NCI-H526 (cell line): Measurements from ENCODE around the gene CFAP77.
A peak's percentile ranks its signal among the peaks of the same experiment; 100 is the strongest.

ENCODE experiments used
- DNase-seq, 2 experiments: peaks; one replicate each; lab custom pipeline; 2025; lab: John Stamatoyannopoulos, UW

CFAP77 gene

DNA sequence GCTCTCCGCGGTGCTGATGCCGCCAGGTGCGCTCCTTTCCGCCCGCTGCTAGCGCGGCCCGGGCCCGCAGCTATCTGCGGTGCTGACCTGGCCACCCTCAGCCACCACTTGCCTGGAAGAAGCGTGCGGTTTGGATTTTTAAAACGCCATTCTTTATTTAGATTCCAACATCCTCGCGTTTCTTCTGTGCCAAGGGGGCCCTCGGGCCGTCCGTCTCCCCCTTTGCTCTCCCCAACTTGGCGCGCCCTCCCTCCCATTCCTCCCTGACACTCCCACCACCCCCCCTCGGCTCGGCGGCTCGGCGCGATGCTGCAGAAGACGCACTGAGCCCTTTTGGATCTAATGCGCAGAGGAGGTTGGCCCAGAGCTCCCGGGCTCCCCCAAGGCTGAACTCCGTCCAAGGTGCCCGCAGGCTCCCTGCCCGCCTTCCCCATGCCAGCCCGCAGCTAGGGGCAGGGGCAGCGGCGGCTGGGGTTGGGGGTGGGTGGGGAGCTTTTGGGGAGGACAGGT, 172.3 kb downstream of the CFAP77 start, which contains the start of gene BARHL1:
Gene BARHL1 (plus strand): TSS at position 331 of the 510 bp plus-strand sequence. CDS start 192 bp downstream, outside the sequence.
- DNase-seq = peak in 1 of 2 experiments; percentile 61

DNA sequence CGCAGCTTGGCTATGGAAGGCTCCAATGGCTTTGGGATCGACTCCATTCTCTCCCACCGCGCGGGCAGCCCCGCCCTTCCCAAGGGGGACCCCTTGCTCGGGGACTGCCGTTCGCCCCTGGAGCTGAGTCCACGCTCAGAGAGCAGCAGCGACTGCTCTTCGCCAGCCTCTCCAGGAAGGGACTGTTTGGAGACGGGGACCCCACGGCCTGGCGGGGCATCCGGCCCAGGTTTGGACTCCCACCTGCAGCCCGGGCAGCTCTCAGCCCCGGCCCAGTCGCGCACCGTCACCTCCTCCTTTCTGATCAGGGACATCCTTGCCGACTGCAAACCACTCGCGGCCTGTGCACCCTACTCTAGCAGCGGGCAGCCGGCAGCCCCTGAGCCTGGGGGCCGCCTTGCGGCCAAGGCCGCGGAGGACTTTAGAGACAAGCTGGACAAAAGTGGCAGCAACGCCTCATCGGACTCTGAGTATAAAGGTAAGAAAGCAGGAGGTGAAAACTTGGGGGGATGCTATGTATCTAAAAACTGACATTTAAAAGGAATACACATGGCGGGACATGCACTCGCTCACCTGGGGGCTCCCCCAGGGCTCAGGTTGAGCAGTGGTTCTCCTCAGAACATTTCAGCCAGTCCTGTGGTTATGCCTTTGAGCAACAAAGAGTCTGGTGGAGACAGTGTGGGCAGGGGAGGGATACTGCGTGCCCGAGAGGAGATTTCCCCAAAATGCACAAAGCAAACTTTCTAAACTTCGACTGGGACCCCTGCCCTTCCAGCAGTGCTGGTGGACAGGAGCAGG, 173.0 kb downstream of the CFAP77 start:
- no peak for DNase-seq

DNA sequence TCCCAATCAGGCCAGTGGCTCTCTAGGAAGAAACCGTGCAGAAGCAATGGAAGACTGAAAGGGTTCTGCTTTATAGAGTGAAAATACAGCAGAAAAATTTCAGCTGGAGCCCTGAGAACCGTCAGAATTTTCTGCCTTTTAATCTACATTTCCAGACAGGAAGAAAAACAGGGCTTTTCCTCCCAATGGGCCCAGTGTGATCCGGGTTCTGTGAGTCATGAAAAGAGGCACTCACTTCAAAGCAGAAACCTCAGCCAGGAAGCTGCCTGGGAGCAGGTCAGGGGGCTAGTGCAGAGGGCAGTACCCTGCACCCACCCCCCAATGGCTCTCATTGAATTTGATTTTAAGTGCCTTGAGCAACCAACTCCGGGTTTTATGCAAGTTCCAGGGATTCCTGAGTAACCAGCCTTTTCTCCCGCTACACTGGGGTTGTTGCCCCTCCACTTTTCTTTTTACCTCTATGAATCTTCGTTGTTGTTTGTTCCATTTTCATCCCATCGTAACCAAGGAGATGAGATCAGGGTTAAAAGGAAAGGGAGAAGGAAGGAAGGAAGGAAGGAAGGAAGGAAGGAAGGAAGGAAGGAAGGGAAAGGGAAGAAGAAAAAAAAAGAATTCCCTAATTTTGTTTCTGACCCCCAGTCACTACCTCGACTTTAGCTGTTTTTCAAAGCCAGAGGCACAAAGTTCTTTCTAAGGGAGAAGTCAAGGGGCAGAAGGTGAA, 173.7 kb downstream of the CFAP77 start:
- DNase-seq = no peak

DNA sequence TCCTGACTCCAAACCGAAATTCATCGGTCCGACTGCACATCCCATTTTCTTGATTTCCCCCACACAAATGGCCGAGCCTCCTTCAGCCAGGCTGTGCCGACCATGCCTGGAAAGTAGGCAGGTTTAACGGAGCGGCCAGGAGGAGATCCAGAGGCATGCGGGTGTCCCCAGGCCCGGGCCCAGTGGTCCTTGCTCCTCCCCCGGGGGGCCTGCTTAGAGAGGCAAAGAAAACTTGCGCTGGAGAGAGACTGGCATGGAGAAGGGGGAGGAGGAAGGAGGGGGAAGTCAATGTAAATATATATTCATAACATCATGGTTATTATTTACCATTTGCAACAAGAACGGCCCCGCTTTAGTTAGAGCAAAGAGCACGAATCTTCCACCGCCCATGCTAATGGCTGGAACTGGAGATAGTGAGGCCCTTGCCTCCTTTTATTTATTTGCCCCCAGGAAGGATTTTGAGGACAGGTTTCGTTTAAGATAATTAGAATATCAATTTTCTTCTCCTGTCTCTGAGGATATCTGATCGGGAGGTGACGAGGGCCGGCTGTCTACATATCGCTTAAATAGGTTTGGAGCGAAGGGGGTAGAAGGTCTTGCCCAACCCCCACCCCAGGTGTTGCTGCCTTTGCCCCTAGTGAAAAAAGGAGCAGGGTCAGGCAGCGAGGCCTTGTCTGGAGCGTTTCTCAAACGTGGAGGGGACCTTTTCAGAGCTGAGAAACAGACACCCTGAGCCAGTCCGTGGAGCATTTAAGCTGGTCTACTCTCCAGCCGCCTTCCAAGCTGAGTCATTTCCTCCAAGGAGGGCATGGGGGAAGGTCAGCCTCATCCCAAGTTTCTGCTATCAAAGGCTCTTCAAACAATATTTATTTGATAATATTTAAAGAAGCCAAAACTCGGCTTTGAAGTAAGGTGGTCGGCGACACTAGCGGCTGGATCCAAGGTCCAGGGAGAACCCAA, 174.9 kb downstream of the CFAP77 start:
- no peak for DNase-seq

DNA sequence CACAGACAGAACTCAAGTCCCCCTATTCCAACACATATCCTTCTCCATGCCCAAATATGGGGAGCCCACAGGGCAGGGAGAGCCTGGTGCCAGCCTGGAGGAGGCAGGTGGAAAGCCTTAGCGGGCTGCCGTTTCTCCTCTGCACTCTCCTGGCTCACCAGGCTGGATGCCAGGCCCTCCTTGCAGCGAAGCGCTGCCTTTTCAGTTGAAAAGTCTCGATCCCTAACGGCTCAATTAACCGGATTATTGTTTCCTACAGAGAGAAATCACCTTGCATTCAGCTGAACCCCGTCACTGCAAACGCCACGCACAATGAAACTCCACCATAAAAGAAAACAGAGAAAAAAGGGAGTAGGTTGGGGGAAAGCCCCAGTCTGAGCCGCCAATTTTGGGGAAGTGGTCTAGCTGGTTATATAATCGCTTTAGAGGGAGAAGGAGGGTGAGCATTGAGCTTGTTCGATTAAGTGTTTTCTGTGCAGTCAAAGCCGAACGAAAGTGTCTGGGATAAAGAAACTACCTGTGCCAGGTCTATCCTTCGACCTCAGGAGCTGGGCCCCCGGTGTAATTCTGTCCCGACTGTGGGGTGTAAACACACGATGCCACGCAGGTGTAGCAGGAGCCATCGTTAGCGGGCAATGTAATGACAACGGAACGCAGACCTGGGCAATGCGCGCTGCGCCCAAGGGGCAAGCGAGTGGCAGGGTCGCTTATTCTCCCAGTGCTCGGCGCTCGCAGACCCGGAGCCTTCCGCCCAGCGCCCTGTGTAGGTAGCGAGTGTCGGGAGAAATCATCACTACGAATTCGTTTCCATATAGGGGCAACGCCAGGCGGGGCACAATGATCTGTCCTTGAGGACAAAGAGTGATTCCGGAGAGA, 176.2 kb downstream of the CFAP77 start:
- DNase-seq = no peak

DNA sequence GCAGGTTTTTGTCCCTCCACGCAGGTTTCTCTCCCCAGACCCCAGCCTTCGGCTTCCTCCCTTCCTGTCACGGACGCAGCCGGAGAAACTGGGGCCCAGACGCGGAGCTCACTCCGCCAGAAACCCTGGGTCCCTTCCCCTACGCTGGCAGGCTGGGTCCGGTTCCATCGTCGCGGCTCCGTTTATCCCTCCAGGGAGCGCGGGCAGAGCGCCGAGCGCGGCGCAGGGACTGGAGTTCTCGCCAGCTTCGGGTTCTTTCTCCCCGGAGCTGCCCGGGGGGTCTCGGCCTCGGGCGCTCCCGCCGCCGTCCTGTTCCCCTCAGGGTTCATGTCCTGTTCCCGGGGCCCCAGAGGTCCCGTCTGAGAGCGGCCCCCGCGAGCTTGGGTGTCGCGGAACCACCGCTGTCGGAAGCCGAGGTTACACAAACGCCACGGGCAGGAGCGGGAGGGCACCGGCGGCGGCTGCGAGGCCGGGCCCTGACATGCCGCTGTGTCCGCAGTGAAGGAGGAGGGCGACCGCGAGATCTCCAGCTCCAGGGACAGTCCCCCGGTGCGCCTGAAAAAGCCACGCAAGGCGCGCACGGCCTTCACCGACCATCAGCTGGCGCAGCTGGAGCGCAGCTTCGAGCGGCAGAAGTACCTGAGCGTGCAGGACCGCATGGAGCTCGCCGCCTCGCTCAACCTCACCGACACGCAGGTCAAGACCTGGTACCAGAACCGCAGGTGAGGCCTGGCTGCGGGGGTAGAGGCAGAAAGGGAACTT, 177.0 kb downstream of the CFAP77 start:
- no peak for DNase-seq

DNA sequence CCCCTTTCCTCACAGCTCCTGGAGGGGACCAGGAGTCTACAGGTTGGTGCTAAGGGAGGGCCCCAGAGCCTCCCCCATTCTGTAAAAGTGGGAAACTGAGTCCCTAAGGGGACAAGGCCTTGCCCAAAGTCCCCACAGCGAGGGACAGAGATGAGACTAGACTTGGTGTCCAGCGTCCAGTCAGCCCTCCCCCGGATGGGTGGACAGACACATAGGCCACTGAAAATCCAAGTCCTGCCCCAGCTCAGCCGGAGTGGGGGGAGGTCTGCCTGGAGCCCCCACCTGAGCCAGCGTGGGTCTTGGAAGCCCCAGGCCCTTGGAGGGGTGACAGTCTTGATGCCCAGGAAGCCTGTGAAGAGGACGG, 177.6 kb downstream of the CFAP77 start:
- no peak for DNase-seq

DNA sequence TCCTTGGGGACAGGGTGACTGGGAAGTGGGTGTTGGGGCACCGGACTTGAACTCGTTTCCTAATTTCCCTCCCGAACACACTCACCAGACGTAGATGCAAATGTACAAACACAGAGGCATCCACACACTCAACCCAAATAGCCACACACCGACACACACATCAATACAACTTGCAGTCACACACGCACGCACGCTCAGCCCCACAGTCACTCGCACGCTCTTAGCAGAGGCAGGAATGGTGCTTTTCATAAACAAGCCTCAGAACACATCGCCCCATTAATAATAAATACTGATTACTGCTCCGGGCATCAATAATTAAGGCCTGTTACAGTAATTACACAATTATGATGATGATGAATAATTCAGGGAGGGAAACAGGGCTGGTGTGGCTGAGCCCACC, 178.1 kb downstream of the CFAP77 start:
- DNase-seq = no peak

DNA sequence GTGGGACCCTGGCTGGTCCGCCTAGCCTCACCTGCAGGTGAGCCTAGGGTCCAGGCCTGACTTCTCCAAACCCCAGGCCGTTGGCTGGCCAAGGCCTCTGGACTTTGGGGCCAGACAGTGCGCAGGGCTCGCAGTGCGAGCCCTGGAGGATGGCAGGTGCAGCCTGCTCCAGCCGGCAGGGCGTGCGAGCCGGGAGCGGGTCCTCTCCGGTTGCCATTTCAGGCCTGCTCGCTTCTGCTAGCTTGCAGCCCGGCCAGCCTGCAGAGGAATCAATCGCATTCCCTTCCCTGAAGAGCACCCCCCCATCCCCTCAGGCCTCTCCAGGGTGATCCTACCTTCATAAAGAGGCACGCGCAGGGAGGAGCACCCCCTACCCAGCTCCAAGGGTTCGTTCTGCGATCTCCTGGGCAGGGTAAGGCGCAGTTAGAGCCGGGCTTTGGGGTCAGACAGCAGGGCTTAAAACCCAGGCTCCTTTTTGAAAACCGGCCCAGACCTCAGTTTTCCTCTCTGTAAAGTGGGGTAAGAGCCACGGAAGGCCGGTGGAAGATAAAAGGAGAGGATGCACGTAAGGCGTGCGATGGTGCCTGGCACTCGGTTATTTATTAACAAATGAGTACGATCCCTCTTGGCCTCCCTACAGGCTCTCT, 178.6 kb downstream of the CFAP77 start:
- no peak for DNase-seq

DNA sequence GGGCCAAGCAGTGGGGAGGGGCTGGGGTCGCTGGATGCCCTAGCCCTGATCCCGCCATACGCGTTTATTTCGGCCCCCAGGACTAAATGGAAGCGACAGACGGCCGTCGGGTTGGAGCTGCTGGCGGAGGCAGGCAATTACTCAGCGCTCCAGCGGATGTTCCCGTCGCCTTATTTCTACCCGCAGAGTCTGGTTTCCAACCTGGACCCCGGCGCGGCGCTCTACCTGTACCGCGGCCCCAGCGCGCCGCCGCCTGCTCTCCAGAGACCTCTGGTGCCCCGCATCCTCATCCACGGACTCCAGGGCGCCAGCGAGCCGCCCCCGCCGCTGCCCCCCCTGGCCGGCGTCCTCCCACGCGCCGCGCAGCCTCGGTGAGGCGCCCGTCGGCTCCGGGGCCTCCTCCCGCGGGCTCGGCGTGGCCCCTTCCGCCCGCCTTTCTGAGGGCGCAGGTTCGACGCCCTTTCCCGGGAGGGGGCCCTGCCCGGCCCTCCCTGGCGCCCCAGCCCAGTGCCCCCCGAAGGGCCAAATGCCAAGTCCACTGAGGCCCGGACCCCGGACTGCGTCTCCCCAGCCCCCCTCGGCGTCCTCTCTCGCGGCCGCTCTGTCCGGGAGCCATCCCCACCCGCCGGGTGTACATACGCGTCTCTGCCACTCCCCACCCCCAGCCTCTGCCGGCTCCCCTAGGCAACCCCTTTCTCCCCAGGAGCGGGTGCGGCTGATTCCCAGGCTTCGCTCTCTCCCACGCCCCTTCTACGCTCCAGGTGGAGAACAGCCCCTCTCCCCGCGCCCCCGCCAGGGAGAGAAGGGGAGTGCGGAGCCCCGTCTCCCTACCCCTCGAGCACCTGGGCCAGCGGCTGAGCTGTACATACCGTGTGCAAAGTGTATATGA, 179.4 kb downstream of the CFAP77 start:
- DNase-seq = peak in 1 of 2 experiments; percentile 41

DNA sequence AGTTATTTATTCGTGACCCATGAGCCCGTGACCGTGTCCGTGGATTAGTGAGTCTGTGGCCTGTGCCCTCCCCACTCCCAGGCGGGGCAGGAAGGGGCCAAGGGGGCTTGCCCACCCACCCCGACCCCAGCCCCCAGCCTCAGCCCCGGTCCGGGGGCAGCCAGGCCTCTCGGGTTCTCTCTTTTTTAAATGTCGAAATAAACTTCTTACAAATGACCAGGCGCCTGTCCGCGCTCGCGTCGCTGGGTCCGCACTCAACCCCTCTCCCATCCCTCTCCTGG, 180.0 kb downstream of the CFAP77 start:
- no peak for DNase-seq

DNA sequence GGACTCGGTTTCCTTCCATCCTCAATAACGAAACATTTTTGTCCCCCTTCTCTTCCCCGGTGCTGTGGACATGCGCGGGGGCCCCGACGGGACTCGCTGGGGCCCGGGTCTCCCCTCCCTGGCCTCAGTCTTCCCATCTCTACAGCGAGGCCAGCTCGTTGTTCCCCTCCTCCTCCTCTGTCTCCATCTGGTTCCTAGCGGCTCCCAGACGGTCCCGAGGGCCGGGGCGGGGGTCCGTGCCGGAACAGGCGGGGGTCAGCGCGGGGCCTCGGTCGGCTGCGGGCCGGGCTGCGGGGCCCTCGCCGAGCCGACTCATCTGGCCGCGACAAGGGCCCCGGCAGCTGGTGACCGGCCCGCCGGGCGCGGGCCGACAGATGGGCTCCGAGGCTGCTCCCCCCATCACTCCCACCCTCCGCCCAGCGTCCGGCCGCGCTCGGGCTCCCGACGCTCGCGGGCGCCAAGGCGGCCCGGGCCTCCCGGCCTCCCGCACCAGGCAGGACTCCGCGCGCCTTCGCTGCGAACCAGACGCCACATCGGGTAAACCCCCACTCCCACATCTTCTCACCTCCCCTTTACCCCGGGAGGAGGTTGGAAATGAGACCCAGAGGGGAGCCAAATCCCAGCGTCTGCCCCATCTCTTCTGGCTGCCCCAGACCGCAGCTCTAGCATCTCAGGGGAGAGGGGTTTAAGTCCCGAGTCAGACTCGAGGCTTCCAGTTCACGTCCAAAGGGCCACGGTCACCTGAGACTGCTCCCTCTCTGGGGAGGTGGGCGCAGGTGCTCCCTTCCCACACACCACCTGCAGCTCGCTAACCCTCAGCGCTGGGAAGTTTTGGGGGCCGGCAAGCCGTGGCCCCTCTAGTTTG, 180.5 kb downstream of the CFAP77 start:
- DNase-seq = no peak

DNA sequence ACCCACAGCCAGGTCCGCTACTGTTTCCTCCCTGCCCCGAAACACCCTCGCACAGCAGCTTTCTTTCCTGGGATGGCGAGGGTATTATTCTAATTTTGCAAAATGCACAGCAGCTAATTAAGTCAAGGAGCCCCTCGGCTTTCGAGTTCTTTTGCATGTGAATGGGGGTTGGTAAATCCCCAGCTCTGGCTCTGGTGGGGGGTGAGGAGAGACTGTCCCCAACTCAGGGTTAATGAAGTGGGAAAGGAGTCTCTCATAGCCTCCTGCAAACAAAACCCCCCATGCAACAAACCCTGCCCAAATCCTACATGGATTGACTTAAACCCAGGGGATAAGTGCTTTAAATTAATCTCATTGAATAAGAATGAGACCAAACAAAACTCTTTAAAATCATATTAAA, 181.2 kb downstream of the CFAP77 start:
- no peak for DNase-seq

DNA sequence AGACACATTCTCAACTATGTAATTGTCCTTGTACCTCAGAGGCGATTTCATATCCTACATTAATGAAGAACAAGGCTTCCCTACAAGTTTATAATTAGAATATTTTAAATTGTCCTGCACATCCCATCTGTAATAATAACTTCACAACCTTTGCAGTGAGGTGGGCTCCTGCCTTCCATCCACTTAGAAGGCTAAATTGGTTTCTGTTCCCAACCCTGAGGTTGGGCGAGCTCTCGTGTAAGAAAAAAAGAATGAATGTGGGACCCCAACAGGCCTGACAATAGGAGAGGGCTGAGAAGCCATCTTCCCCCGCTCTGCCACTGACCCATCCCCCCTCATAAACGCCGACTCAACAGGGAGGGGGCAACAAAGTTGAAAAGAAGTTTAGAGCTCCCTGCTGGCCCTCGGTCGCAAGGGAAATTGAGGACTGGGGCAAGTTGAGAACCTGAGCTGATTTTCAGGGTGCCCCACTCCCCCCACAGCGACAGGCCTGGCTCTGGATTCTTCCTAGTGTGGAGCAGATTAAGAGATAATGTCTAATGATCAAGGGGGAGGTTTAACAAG, 181.8 kb downstream of the CFAP77 start:
- no peak for DNase-seq

DNA sequence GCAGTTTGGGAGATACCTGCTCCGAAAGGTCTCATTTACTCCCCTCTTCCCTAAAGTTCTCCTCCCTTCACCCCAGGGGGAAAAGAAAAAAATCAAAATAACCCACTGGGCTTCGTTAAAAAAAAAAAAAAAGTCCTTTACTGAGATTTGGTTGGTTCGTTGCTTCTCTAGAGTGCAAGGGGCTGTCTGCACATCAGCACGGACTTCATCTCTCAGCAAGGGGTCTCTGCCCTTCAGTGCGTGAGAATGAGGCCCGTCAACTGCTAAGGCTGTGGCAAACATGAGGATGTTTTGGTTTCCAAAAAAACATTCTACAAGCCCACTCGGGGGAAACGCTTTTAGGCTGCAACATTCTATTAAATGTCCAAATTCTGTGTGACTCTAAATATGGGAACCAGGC, 182.4 kb downstream of the CFAP77 start:
- no peak for DNase-seq

DNA sequence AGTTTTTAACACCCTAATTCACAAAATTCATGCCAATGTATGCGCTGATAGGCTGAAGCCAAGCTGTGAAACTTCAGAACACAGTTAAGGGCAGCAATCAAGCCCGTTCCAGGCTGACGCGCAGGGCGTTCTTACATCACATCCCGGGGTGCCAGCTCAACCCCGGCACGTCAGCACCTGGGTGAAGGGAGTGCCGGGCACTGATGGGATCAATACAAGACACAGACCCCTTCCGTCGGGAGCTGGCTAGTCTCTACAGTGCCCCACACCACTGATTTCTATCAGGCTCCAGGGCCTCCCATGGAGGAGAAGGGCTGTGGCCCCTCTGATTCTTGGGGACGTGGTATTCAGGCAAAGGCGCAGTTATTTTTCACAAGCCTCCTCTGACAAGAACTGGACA, 184.4 kb downstream of the CFAP77 start:
- no peak for DNase-seq

DNA sequence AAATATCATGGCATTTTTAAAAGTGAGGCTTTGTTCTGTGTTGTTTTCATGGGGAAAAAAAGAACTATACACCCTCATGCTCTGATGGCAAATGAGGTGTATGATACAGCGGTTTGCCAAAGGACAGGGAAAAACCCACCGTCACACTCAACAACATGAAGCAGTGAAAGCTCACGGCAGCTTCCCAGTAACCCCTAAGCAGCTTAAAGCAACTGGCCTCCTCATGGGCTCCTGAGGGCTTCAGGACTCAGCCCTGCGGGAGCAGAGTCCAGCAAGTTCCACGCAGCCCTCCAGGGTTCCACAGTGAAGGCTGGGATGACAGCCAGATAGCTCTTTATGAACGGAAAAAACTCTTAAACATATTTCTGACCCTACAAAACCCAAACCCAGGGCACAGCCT, 185.3 kb downstream of the CFAP77 start:
- DNase-seq = no peak

DNA sequence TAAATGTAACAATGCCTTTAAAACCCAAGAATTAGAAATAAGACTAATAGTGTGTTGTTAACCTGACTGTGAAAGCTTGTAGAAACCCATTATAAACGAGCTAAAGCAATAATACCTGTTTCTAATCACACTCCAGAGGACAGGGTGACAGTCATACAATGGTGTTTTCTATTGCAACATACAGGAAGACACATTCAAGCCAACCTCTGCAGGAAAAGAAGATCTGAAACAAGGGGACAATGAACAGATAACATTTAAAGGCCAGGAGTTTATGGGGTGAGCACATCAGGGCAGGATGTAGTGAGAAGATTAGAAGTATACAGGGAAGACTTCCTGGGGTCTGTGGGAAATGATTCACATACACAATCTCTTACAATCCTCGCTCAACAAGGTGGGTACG, 186.2 kb downstream of the CFAP77 start:
- no peak for DNase-seq
